HEK293 (cell line): ENCODE measurements around the gene PON1.

Source experiments
- CTCF ChIA-PET: fragments of 350-600 bp; formaldehyde crosslinking; extraction: SDS; loops from one replicate; lab custom pipeline; 2021; ENCODE audit warnings: antibody characterized with exemption; lab: Yijun Ruan, JAX
- POLR2A ChIA-PET: fragments of 300-600 bp; formaldehyde crosslinking; extraction: SDS; loops from one replicate; lab custom pipeline; 2020; ENCODE audit warnings: antibody characterized with exemption, inconsistent platforms; lab: Yijun Ruan, JAX
- H3K27ac ChIP-seq: fragments of 200-500 bp; sonication (Bioruptor generic); 2 replicates; pipeline ENCODE4 v1.5.1; 2014; ENCODE audit warnings: low read depth, low read length, control low read depth, inconsistent platforms; ENCODE audit errors: extremely low read depth
- H3K36me3 ChIP-seq, 2 experiments: fragments of 200-500 bp in 1 of 2; sonication (Bioruptor generic) in 1 of 2; 1 replicate in 1 of 2; 2 replicates in 1 of 2; pipeline ENCODE4 v1.5.1; 2014 to 2017; ENCODE audit warnings: inconsistent platforms in 2 of 2, low read length in 2 of 2; ENCODE audit not compliant: control insufficient read depth in 2 of 2, insufficient read depth in 1 of 2
- H3K4me1 ChIP-seq: fragments of 200-500 bp; sonication (Bioruptor generic); 2 replicates; pipeline ENCODE4 v1.5.1; 2014; ENCODE audit warnings: mild to moderate bottlenecking, low read length, inconsistent platforms; ENCODE audit not compliant: control insufficient read depth, insufficient read depth
- H3K4me3 ChIP-seq: 2 replicates; pipeline ENCODE4 v1.5.1; 2011; ENCODE audit warnings: low read depth, mild to moderate bottlenecking, control low read depth, low read length, moderate library complexity
- H3K9me3 ChIP-seq: fragments of 200-500 bp; sonication (Bioruptor generic); 2 replicates; pipeline ENCODE4 v1.5.1; 2014; ENCODE audit warnings: low read depth, low read length, inconsistent platforms; ENCODE audit not compliant: control insufficient read depth, insufficient read depth
- FEZF1 ChIP-seq: fragments of 450-650 bp; formaldehyde crosslinking; IDR thresholded peaks from 2 replicates; pipeline ENCODE4 v1.5.1; 2016; ENCODE audit warnings: missing biosample characterization, missing genetic modification characterization
- KLF1 ChIP-seq: fragments of 450-650 bp; formaldehyde crosslinking; IDR thresholded peaks from 2 replicates; pipeline ENCODE4 v1.5.1; 2016; ENCODE audit warnings: missing biosample characterization, missing genetic modification characterization
- KLF16 ChIP-seq: fragments of 450-650 bp; formaldehyde crosslinking; IDR thresholded peaks from 2 replicates; pipeline ENCODE4 v1.5.1; 2017; ENCODE audit warnings: missing biosample characterization, missing genetic modification characterization
- KLF9 ChIP-seq: fragments of 450-650 bp; formaldehyde crosslinking; IDR thresholded peaks from 2 replicates; pipeline ENCODE4 v1.5.1; 2016; ENCODE audit warnings: missing biosample characterization, missing genetic modification characterization, low read depth
- ZBTB20 ChIP-seq: fragments of 450-650 bp; formaldehyde crosslinking; IDR thresholded peaks from 2 replicates; pipeline ENCODE4 v1.5.1; 2016; ENCODE audit warnings: missing biosample characterization, missing genetic modification characterization
- ZNF155 ChIP-seq: fragments of 450-650 bp; formaldehyde crosslinking; IDR thresholded peaks from 2 replicates; pipeline ENCODE4 v1.5.1; 2016; ENCODE audit warnings: missing biosample characterization, missing genetic modification characterization
- ZNF354C ChIP-seq: fragments of 450-650 bp; formaldehyde crosslinking; IDR thresholded peaks from 2 replicates; pipeline ENCODE4 v1.5.1; 2016; ENCODE audit warnings: missing biosample characterization, missing genetic modification characterization, low read depth, borderline replicate concordance
- ZNF449 ChIP-seq: fragments of 450-650 bp; formaldehyde crosslinking; IDR thresholded peaks from 2 replicates; pipeline ENCODE4 v1.5.1; 2017; ENCODE audit warnings: missing biosample characterization, mild to moderate bottlenecking, missing genetic modification characterization, moderate library complexity
- ZNF501 ChIP-seq: fragments of 450-650 bp; formaldehyde crosslinking; IDR thresholded peaks from 2 replicates; pipeline ENCODE4 v1.5.1; 2016; ENCODE audit warnings: missing biosample characterization, missing genetic modification characterization
- ZNF514 ChIP-seq: fragments of 450-650 bp; formaldehyde crosslinking; IDR thresholded peaks from 2 replicates; pipeline ENCODE4 v1.5.1; 2016; ENCODE audit warnings: missing biosample characterization, missing genetic modification characterization
- ZNF530 ChIP-seq: fragments of 450-650 bp; formaldehyde crosslinking; IDR thresholded peaks from 2 replicates; pipeline ENCODE4 v1.5.1; 2016; ENCODE audit warnings: low read depth, missing biosample characterization, missing genetic modification characterization
- ZNF558 ChIP-seq: fragments of 450-650 bp; formaldehyde crosslinking; IDR thresholded peaks from 2 replicates; pipeline ENCODE4 v1.5.1; 2016; ENCODE audit warnings: missing biosample characterization, missing genetic modification characterization
- ZNF571 ChIP-seq: fragments of 450-650 bp; formaldehyde crosslinking; IDR thresholded peaks from 2 replicates; pipeline ENCODE4 v1.5.0; 2017; ENCODE audit warnings: missing biosample characterization, missing genetic modification characterization
- ZNF654 ChIP-seq: fragments of 450-650 bp; formaldehyde crosslinking; IDR thresholded peaks from 2 replicates; pipeline ENCODE4 v1.5.1; 2016; ENCODE audit warnings: low read depth, missing biosample characterization, missing genetic modification characterization
- ZNF664 ChIP-seq: fragments of 450-650 bp; formaldehyde crosslinking; IDR thresholded peaks from 2 replicates; pipeline ENCODE4 v1.5.1; 2016; ENCODE audit warnings: missing biosample characterization, missing genetic modification characterization
- ZNF777 ChIP-seq: fragments of 450-650 bp; formaldehyde crosslinking; IDR thresholded peaks from 2 replicates; pipeline ENCODE4 v1.5.1; 2017; ENCODE audit warnings: missing biosample characterization, missing genetic modification characterization, borderline replicate concordance
- ZNF791 ChIP-seq: fragments of 450-650 bp; formaldehyde crosslinking; IDR thresholded peaks from 2 replicates; pipeline ENCODE4 v1.5.1; 2016; ENCODE audit warnings: missing biosample characterization, missing genetic modification characterization
- TF ChIP-seq, protein P1 (sequence below): fragments of 450-650 bp; formaldehyde crosslinking; IDR thresholded peaks from 2 replicates; pipeline ENCODE4 v1.5.1; 2016; ENCODE audit warnings: missing biosample characterization, missing genetic modification characterization
- TF ChIP-seq, protein P2 (sequence below): fragments of 450-650 bp; formaldehyde crosslinking; IDR thresholded peaks from 2 replicates; pipeline ENCODE4 v1.5.1; 2016; ENCODE audit warnings: missing biosample characterization, missing genetic modification characterization

Gene PON1

DNA sequence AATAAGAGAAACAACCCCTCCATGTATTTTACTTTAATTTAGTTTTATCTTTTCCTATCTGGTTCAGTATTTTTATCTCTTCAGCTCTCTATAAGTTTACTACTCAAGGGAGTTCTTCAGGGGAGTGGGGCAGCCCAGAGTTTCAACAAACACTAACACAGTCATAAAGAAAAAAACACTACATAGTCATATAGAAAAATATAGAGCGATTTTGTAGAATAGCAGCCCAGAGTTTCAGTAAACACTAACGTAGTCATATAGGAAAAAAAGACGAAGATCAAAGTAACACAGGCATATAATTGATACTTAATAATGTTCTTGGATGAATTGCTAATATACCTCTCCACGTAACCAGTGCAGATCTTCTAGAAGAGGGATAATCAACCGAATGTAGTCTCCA is 54.7 kb downstream of the PON1 start:
- H3K9me3 ChIP-seq: no peaks in the 10 kb centered on the region
- TF ChIP-seq ZNF155 (tag by site-specific recombination) (no peak), ZNF514 (tag by site-specific recombination) (no peak), ZNF449 (tag by site-specific recombination) (no peak), ZNF501 (tag by site-specific recombination) (no peak), ZBTB20 (tag by site-specific recombination) (no peak), ZNF791 (tag by site-specific recombination) (no peak), ZNF571 (tag by site-specific recombination) (no peak), ZNF777 (no peak)
- no peak overlapping the region for H3K4me3 ChIP-seq
- ChIA-PET CTCF (no interaction called here), POLR2A (no interaction called here)
- H3K27ac ChIP-seq: no peak overlapping the region
- H3K36me3 ChIP-seq: no peaks in the 10 kb centered on the region
- H3K4me1 ChIP-seq: no peaks in the 10 kb centered on the region

GRCh38 chr7:95267754-95268153 is 56.6 kb downstream of the PON1 start:
- Histone ChIP-seq H3K36me3 (no peaks in the 10 kb centered on the region), H3K27ac (no peak overlapping the region), H3K9me3 (no peaks in the 10 kb centered on the region), H3K4me1 (no peaks in the 10 kb centered on the region), H3K4me3 (no peak overlapping the region)
- TF ChIP-seq ZNF558 (no peak), ZNF449 (tag by site-specific recombination) (no peak), KLF16 (tag by site-specific recombination) (no peak), ZNF571 (tag by site-specific recombination) (no peak), ZNF654 (tag by site-specific recombination) (no peak), ZNF530 (tag by site-specific recombination) (no peak), FEZF1 (tag by site-specific recombination) (no peak), KLF9 (tag by site-specific recombination) (no peak), ZNF354C (tag by site-specific recombination) (no peak), KLF1 (tag by site-specific recombination) (no peak), ZNF664 (no peak)
- TF ChIP-seq, protein P1, sequence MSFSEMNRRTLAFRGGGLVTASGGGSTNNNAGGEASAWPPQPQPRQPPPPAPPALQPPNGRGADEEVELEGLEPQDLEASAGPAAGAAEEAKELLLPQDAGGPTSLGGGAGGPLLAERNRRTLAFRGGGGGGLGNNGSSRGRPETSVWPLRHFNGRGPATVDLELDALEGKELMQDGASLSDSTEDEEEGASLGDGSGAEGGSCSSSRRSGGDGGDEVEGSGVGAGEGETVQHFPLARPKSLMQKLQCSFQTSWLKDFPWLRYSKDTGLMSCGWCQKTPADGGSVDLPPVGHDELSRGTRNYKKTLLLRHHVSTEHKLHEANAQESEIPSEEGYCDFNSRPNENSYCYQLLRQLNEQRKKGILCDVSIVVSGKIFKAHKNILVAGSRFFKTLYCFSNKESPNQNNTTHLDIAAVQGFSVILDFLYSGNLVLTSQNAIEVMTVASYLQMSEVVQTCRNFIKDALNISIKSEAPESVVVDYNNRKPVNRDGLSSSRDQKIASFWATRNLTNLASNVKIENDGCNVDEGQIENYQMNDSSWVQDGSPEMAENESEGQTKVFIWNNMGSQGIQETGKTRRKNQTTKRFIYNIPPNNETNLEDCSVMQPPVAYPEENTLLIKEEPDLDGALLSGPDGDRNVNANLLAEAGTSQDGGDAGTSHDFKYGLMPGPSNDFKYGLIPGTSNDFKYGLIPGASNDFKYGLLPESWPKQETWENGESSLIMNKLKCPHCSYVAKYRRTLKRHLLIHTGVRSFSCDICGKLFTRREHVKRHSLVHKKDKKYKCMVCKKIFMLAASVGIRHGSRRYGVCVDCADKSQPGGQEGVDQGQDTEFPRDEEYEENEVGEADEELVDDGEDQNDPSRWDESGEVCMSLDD (tag by site-specific recombination): no peak
- TF ChIP-seq, protein P2, sequence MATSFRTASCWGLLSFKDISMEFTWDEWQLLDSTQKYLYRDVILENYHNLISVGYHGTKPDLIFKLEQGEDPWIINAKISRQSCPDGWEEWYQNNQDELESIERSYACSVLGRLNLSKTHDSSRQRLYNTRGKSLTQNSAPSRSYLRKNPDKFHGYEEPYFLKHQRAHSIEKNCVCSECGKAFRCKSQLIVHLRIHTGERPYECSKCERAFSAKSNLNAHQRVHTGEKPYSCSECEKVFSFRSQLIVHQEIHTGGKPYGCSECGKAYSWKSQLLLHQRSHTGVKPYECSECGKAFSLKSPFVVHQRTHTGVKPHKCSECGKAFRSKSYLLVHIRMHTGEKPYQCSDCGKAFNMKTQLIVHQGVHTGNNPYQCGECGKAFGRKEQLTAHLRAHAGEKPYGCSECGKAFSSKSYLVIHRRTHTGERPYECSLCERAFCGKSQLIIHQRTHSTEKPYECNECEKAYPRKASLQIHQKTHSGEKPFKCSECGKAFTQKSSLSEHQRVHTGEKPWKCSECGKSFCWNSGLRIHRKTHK (tag by site-specific recombination): no peak
- ChIA-PET POLR2A (no interaction called here), CTCF (interaction anchor here (0.6 to 1.1 kb wide), 2 partner anchors 21 to 818 kb away, joined by 3 read pairs; no protein-coding TSS in a partner anchor)
